ENCODE data around the gene FLOT2. TPM values are rescaled to one million over a fixed set of nuclear protein-coding genes. Genes with fewer than 3 reads are reported as not detected.
A peak's percentile ranks its signal among the peaks of the same experiment; 100 is the strongest.
"Not testable (repeated sequence)": the region's sequence is repeated elsewhere in the genome, so short reads cannot be mapped to it uniquely, and the experiment has no call there.

Gene FLOT2
- total RNA-seq, 1 experiment from 2014 or later = 45.5 TPM

DNA sequence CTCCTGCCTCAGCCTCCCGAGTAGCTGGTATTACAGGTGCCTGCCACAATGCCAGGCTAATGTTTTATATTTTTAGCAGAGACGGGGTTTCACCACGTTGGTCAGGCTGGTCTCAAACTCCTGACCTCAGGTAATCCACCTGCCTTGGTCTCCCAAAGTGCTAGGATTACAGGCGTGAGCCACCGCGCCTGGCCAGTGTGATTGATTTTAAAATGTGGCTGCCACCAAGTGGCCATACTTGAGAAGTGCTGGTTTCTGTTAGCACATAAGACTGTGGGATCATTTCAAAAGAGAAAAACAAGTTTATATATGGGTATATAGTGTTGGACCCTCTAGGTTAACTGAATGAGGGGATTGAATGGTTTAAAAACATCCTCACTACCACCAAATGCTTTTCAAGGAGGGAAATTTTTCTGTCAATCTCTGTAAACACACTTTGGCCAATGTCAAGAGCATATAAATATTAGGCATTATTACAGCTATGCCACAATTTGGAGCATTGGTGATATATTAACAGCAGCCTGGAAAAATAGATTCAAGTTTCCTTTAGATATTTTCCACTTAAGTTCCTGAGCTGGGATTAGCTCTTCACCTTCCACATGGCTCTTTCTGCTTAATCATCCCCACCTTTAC lies 18.9 kb upstream of the FLOT2 start:
- DNase-seq (ENCODE audit: low spot score) = peak; percentile 42

DNA sequence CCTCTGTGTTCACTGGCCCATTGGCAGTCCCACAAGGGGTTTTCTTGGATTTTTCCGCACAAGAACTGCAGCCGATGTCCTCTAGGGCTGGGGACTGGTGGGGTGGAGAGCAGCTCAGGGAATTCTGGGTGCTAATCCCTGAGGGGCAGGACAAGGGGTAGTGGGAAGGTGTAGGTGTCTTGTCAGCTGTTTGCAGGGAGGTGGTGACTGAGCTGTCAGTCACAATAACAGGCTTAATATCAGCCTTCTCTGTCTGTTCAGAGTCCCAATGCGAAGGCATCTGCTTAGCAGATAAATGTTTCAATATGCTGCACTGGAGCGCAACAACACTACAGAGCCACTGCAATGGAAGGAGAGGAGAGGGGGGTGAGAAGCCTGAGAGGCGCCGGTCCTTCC lies 15.4 kb upstream of the FLOT2 start:
- DNase-seq (ENCODE audit: low spot score) = no peak

DNA sequence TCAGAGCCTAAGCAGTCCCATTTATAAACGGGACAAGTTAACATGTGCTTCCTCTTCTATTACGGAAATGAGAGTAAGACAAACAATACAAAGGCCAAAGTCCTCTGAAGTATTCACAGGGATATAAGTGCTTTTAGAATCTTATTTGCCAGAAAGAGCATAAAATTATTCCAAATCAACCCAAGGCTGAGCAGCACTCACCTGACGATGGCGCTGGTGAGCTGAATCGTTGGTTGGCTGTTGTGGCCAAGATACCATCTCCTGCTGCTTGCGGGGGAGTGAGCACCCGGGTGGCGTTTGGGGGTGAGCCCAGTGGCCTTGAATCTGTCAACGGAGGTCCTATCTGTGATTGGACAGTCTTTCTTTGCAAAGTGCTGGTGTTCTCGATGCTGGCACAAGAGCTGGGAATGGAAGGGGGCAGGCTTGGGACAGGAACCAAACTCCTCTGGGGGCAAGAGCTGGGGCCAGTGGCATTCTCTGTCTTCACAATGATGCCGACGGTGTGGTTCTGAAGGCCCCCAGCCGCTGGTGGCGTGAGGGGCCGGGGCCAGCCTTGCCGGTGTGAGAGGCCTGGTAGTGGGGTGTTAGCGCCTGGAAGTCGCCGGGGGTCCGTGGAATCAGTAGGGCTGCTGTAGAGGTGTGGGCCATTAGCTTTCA lies 14.9 kb upstream of the FLOT2 start:
- DNase-seq (ENCODE audit: low spot score) = no peak

DNA sequence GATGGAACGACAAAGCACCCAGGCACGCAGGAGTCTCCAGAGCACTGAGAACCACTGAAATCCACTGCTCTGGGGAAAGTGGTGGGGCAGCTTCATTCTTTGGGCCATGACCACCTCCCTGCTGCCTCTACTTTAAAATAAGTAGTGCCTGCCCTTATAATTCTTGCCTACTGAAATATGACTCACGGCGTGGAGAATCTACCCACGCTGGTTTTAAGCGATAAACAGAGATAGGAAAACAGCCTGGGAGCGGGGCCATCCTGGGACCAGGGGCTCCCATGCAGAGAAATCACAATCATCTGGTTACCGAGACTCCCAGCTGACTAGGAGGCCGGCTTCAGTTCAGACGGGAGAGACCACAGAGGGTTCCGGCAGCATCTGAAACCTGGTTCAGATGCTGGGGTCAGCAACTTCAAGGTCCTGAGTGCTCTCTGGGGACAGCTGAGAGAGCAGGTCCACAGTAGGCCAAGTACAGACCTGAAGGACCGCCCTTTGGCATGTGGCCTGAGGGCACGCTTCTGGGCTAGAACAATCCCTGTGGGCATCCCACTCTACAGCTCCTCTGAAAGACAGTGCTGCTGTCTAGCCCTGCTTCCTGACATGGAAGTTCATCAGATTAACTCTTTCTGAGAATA lies 14.0 kb upstream of the FLOT2 start:
- DNase-seq (ENCODE audit: low spot score) = no peak

DNA sequence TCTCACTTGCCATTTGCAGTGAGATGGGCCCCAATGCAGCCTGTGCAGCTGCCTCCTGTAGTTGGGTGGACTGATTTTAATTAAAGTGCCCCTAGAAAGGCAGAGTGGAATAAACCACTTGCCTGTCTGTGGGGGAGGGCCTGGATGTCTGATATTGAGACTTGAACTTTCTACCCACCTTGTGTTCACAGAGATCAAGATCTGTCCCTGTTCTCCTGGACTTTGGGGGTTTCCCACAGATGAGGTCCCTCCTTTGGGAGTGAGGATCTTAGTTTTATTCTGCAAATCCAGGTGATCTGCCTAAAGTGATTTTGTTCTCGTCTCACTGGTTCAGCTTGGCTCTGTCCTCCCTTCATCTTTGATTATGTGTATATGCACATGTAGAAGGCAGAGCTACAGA lies 13.0 kb upstream of the FLOT2 start:
- no peak for DNase-seq (ENCODE audit: low spot score)

DNA sequence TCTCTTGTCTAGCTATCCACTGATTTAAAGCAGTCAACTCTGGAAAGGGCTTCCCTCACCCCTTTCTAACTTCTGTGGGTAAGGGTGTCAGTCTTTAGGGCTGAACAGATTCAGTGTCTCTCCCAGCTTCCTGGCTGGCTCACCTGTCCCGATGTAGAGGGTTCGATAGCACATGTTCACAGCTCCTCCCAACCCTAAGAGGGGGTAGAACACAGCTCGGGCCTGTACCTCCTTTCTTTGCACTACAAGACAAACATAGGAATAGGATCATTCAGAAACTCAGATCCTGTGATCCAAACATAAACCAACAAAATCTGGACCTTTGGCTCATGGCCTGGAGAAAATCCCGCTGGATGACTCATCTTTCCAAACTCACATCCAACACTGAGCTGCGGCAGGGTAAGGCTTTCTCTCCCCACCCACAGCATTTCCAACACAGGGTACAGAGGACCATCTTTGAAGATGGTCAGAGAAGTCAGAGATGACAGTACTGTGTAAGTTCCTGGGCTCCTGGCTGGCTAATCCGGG lies 11.2 kb upstream of the FLOT2 start:
- DNase-seq (ENCODE audit: low spot score) = peak; percentile 65

DNA sequence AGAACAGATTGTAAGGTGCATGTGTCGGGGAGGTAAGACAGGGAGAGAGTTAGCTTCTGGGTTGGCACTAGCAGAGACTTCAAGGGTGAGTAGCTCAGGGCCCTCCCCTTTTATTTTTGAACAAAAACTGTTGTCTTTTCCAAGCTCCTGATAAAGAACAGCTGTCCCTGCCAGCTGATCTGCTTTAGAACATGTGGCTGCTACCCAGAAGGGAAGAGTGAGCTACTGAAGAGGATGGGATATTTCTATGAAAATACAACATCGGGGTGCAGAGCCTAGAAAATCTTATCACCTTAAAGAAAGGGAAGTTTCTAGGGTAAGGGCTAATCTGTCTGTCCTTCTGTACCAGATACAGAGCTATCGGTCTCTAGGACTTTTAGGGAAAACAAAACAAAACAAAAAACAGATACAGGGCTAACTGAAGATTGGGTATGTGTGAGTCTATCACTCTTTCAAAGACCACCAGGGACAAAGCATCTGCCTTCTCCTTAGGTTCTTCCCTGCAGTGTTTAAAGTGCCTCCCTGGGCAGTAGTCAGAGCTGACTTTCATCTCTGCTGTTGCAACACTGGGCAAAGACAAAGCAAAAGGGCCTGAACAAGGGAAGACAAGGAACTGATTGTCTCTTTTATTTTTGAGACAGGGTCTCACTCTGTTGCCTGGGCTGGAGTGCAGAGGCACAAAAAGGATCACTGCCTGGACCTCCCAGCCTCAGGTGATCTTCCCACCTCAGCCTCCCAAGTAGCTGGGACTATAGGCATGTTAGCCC lies 10.4 kb upstream of the FLOT2 start:
- no peak for DNase-seq (ENCODE audit: low spot score)

DNA sequence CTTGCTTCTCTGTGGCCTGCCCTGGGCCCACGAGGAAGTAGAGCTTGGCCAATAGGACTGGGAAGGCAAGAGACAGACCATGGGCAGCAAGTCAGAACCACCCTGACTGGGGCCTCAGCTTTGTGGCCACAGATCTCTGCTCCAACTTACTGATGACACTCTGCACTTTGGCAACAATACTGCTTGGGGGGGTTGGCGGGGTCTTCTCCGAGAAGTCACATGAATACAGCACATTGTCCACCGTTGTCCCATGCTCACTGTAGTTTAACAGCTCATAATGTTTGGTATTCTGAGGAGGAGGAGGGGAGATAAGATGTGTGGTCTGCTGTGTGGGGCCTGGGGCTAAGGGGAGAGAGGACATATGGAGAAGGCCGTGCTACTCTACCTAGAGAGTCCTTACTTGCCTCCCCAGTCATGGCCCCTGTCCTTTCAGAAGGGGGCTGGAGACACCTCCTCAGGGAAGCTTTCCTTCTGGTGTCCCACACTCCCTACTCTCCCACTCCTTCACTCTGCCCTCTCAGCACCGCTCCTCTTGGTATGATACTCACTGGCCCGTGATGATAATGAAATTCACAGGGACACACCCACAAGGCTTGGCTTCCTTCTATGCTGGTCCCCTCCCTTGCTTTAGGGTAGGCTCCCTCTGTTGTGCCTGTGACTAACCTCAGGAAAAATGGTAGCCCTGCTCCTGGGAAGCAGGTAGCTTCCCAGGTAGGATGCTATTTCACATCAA lies 9.3 kb upstream of the FLOT2 start:
- no peak for DNase-seq (ENCODE audit: low spot score)

DNA sequence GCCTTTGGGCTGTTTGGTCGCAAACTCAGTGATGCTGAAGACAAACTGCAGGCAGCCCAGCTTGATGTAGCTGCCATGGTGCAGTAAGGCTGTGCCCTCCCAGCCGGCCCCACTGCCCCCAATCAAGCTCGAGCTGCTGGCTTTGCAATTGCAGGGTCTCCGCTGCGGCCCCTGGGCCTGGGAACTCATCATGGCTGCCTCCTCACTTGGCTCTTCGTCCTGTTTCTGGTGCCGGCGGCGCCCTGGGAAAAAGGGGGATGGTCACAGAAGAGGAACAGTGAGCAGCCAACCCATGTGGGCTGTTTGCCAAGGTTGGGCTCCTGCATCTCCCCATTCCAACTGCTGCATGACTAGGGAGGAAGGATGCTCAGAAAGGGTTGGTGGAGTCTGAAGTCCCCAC lies 8.7 kb upstream of the FLOT2 start:
- no peak for DNase-seq (ENCODE audit: low spot score)

DNA sequence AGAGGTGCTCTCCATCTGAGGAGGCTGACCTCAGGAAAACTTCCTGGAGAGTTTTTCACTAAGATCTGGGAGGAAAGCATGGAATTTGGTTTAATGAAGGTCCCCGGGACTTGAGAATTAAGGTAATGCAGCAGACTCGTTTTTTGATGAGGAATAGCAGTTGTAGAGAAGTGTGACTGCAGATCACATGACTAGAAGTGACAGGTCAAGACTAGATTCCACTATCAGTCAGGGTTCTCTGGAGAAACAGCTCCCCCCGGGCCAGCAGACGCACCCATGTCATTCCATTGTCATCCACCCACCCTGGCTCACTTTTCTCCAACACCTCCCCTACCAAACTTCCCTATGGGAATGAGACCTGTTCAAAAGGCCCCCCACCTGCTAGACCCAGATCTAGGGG lies 7.3 kb upstream of the FLOT2 start:
- no peak for DNase-seq (ENCODE audit: low spot score)

DNA sequence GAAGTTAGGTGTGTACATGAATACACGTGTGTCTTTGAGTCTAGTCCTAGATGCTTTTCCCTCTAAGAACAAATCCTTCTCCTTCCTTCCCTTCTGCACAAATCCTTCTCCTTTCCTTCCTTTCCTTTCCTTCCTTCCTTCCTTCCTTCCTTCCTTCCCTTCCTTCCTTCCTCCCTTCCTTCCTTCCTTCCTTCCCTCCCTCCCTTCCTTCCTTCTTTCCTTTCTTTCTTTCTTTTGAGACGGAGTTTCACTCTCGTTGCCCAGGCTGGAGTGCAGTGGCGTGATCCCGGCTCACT lies 6.0 kb upstream of the FLOT2 start:
- not testable (repeated sequence) for DNase-seq (ENCODE audit: low spot score)

DNA sequence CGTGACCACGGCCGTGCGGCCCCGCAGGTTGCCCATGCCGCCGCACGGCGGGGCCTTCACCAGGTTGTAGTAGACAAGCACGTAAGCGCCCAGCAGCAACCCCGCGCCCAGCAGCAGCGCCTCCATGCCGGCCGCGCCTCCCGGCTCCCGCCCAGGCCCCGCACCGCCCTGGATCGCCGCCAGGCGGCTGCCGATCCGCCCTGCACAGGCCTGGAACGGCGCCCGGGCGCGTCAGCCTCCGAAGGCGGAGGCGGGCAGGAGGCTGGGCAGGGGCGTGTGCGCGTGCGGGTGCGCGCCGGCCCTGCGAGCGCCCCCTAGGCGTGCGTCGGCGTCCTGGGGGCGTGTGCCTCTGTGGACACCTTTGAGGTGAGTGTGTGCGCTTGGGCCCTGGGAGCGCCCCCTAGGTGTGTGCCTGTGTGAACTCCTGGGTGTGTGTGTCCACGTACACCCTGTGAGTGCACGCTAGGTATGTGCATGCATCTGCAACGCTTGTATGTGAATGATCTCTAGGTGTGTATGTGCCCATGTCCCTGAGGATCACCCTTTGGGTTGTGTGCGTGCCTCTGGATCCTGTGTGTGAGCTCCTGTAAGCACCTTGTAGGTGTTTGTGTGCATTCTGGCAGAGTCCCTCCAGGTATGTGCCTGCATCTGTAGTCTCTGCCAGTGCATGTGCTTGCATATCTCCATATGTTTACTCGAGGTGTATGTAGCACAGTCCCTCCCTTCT lies 5.4 kb upstream of the FLOT2 start, which contains the start of gene DHRS13:
Gene DHRS13 (minus strand): TSS at position 261 of the 727 bp plus-strand sequence. CDS start 135 bp downstream, at position 126.
- DNase-seq (ENCODE audit: low spot score) = peak; percentile 75

DNA sequence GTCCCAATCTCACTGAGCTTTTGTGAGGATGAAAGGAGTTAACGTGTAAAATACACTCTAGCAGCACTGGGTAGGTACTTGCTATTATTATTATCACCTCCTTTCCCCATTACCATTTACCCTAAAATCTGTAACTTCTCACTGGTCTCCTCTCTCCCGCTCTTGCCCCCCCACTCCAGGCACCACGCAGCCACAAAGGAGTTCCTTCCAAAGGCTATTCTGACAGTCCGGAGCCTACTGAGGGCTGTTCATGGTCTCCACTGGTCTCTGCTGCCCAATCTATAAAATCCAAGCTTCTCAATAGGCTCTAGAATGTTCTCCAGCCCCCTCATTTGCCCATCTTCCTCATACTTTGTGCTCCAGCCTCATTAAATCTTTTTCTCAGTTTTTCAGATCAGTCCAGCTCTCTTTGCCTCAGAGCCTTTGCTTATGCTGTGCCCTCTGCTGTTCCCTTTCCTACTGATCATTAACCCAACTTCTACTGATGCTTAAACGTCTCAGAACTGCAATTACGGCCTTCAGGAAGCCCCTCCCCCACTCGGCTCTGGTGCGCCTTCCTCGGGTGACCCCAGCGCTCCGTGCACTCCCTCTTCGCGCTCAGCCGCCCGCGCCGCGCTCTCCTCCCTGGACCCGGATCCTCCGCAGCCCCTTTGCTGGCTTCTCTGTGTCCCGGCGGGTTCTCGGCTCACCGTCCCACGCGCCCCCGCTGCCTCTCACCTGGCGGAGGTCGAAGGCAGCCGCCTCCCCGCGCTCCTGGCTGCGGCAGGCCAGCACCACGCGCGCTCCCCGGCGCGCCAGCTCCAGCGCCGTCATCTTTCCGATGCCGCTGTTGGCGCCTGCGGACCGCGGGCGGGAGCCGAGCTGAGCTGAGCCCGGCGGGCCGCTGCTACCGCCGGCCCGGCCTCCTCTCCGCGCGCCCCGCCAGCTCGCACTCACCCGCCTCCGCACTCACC lies 4.6 kb upstream of the FLOT2 start:
- DNase-seq (ENCODE audit: low spot score) = no peak

DNA sequence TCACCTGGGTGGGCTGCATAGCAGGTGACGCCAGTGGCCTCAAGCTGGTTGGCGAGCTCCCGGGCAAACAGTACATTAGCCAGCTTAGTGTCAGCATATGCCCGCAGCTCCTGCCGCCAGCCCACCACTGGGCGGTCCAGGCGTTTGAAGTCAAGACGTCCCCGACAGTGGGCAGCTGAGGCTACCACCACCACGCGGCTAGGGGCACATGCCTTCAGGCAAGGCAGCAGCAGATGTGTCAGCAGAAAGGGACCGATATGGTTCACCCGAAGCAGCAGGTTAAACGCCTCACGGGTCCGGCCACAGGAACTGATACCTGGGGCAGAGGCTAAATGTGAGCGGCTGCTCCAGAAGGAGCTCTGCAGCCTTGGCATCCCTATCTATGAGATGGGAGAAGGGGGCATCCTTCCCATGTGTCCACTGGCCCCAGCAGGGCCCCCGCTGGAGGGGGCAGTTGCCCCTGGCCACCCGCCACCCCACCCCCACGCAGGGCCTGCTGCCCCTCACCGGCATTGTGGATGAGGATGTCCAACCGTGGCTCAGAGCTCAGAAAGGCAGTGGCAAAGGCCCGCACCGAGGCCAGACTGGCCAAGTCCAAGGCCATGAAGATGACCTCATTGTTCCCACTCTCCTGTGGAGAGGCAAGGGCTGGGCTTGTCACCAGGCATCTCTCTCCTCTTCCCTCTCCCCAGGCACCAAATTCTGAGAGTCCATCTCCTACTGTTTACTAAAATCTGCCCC lies 3.6 kb upstream of the FLOT2 start:
- no peak for DNase-seq (ENCODE audit: low spot score)

DNA sequence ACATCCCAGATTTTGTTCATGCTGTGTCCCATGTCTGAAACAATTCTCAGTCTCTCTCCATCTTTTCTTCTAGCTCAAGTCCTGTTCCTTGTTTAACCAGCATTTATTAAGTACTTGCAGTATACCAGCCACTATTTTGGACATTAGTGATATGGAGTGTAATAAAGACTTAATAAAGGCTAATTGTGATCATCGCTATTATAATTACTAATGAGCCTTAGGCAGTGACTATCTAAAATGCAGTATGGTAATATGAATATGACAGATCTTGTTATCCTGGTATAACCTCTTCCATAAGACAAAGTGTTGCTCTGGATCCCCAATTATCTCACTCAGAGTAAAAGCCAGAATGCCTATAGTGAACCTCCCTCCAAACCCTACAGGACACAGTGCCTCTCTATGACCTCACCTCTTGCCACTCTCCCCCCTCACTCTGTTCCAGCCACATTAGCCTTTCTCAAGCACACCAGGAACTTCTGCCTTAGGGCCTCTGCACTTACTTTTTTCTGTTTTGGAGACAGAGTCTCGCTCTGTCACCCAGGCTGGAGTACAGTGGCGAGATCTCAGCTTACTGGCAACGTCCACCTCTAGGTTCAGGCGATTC lies 1.8 kb upstream of the FLOT2 start:
- DNase-seq (ENCODE audit: low spot score) = no peak

DNA sequence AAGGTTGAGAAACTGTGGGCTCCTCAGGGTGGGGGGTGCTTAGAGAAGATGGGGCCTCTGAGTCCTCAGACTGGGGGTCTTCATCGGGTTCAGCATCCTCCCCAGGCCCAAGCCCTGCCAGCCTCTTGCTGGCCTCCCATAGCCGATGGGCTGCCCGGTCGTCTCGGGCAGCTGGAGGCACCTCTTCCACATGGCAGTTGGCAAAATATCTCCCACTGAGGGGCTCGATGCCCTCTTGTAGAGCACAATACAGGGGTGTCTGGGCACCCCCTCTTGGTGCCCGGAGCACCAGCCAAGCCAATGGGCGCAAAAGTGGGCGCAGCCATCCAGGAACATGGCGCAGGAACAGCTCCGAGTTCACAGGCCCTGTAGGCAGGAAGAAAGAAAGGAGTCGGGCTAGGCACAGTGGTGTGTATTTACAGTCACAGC lies 1.0 kb upstream of the FLOT2 start:
- DNase-seq (ENCODE audit: low spot score) = no peak

DNA sequence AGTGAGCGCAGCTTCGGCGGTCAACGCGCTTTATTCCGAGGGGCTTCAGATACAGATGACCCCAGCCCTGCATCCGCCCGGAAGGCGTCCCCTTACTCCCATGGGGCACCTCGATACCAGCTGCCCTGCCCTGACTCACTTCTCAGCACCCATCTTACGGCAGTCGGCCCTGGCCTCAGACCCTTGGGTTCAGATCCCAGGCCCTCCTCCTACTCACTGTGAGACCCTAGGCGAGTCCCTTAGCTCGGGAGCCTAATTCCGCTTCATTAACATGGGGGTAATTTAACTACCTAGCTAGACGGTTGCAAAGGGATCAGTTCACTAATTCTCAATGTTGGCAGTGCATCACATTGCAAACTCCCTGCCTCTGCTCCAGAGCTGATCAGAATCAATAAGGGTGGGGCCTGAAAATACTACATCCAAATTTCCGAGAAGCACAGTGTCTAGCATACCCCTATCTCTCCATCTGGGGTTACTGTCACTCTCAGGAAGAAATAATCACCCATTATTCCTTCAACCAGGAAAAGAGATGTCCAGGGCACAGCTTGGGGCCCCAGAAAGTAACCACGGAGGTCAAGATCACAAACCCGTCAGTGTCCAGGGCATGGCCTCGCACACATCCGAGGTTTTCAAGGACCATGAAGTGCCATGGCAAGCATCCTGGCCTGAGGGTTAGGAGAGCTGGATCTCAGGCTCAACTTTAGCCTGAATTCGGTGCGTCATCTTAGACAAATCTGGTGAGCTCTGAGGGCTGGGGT lies 415 bp upstream of the FLOT2 start:
- no peak for DNase-seq (ENCODE audit: low spot score)

DNA sequence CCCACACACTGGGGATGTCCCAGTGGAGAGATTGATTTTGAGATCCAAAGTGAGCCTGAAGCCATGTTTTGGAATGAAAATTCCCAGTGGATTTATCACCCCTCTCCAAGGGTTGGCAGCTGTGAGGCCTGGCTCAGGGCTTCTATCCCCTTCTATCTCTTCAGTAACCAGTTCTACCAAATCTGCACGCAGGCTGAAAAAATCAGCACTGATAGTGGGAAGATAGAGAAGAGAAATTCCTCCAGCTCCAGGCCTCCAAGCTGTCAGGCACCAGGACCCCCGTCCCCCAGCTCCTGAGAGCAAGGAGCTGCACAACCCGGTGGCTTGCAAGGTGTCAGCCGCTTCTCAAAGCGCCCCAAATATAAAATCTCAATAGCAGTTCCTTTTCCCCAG lies 1.0 kb downstream of the FLOT2 start:
- DNase-seq (ENCODE audit: low spot score) = no peak
